SU-DHL-6 (cell line): ENCODE data around the gene ME1.

Source experiments
- CTCF ChIP-seq: fragments of 200-600 bp; sonication (generic); IDR thresholded peaks from one replicate; pipeline ENCODE4 v1.5.1; 2017; ENCODE audit warnings: antibody characterized with exemption, mild to moderate bottlenecking, low read length, moderate library complexity; ENCODE audit not compliant: insufficient read depth, poor library complexity, severe bottlenecking
- EZH2phosphoT487 ChIP-seq: fragments of 200-600 bp; sonication (generic), shearing (Covaris generic); conservative IDR thresholded peaks from 2 replicates; pipeline ENCODE4 v1.6.1; 2018; ENCODE audit warnings: mild to moderate bottlenecking, antibody characterized with exemption, low read length, moderate library complexity, mixed read lengths

DNA sequence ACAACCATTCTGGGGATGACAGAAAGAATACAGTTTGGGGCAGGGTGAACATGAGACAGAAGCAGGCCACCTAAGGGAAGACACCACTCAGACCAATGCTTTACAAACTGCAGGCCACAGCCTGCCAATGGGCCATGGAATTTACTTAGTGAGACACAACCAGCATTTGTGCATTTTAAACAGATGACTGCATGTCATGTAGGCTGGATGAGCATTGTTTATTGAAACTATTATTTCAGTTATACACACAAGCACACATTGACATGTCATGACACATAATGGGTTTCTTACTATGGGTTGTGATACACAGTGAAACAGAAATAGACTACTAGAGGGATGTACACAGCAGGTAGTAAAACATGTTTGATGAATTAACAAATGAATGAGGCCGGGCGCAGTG lies 245.8 kb downstream of the ME1 start:
- TF ChIP-seq CTCF (no peak), EZH2phosphoT487 (no peak)
